Ecto neural progenitor cell (in vitro differentiated cells): ENCODE measurements around the gene C12orf60.

Source experiments
- DNase-seq: peaks from one replicate; pipeline ENCODE4 v3.0.0-alpha.2; 2018; ENCODE audit warnings: low spot score

C12orf60 gene

GRCh38 chr12:14776236-14776961, 27.1 kb upstream of the C12orf60 start:
- no peak for DNase-seq

DNA sequence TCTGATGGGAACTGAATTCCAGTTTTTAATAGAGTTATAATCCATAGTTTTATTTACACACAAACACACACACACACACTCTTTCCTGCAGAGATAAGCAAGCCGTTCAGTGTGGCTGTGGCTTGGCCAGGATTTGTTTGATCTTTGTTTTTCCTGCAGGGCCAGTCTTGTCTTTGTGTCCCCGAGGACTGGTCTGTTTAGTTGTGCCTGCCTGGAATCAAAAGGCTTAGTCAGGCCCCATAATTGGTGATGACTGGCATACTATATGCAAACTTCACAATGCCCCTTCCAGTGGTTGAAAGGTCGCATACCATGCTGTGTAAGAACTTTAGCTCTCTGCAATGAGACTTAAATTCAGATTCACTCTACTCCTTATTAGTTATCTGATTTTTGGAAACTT, 26.2 kb upstream of the C12orf60 start:
- no peak for DNase-seq

DNA sequence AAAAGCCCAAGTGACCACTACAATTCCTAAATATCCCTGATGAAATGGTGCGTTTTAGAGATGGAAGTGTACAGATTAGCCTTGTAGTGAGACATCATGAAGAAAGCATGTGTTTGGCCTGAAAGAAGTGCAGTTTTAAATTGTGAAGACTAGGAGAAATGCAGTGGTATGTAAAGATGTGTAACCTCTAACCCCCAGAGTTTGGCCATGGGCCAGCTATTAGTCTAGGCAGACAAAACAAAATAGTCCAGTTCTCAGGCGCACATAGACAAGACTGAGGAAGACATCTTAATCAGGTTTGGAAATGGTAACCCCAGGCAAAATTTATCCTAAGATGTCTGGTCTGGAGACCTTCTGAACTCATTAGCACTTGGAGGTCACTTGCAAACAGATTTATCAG, 23.6 kb upstream of the C12orf60 start:
- DNase-seq = no peak

DNA sequence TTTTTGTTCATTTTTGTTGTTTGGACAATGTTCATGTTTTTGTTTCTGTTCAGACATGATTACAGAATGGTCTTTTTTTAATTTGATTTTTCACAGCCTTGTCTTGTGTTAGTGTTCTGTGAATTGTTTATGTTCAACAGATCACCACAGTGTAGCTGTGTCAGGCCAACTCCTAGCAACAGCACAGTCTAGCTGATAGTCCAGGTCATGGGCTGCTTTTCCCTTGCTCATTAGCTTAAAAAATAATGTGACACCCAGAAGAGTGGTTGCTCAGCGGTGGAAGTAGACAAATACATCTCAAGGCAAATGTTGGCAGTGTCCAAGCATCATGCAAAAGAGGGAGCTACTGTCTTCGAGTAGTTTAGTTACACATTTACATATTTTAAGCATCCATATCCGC, 22.6 kb upstream of the C12orf60 start:
- no peak for DNase-seq

DNA sequence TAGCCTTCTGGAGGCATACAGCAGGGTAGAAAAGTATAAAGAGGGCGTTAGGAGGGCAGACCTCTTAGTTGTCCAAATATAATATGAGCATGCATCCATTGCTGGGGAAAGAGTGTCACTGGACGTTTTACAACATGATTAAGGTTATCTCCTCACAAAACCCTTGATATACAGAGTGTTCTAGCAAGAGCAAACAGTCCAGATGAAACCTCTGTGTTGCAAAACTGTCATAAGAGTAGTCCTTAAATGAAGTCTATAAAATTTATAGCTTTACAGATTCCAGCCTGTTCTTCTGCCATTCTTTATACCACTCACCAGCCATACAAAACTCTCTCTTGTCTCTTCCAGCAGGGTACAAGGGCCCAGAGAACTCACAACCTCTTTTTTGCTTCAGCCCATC, 21.9 kb upstream of the C12orf60 start:
- no peak for DNase-seq

GRCh38 chr12:14782756-14783155, 20.7 kb upstream of the C12orf60 start:
- DNase-seq = no peak

DNA sequence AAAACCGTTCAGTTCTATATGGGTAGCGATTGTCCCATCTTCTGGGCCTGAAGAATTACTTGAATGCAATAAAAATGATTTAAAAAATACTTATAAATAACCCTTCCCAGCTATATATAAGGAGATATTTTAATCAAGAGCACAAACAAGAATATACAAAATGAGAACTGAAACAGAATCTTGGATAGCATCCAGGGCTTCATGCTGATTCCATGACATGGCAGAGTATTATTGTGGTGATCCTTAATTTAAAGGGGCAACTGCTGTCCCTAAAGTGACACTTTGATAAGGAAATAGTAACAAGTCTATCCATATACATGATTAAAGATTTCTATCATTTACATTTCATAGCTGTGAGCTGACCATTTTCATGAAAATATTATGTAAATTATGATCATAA, 19.0 kb upstream of the C12orf60 start:
- DNase-seq = no peak

GRCh38 chr12:14785568-14785967, 17.9 kb upstream of the C12orf60 start:
- no peak for DNase-seq

- DNase-seq = no peak
Observed at GRCh38 chr12:14795028-14795448, 8.4 kb upstream of the C12orf60 start.

DNA sequence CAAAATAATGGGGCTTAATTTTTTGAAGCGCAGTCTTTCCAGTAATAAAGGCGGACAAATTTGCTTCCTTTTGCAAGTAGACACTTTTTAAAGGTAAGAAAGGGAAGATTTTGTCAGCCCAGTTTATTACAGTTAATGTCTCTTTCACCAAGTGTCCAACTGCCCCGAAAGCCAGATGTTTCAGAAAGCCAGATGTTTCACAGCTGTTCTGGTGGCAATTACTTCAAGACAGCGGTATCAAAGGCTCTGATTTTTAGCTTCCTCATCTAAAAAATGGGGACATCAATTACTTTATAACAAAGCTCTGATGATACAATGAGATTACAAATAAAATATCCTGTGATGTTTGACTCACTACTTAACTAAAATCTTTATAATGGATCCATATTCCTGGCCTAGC, 1.2 kb upstream of the C12orf60 start:
- DNase-seq = no peak

DNA sequence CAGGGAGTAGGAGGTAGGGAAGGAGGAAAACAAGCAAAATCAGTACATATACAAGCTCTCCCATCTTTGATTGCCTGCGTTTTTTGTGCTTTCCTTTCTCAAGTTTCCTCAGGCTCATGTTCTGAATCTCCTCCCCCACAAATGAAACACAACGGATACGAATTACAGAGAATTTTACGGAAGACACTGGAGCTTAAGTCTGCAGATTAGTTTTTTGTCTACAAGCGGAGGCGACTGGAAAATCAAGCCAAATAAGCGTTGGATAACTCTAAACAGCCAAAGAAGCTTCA, 804 bp upstream of the C12orf60 start:
- no peak for DNase-seq

- DNase-seq = no peak
Observed at GRCh38 chr12:14803830-14804160, 325 bp downstream of the C12orf60 start.

DNA sequence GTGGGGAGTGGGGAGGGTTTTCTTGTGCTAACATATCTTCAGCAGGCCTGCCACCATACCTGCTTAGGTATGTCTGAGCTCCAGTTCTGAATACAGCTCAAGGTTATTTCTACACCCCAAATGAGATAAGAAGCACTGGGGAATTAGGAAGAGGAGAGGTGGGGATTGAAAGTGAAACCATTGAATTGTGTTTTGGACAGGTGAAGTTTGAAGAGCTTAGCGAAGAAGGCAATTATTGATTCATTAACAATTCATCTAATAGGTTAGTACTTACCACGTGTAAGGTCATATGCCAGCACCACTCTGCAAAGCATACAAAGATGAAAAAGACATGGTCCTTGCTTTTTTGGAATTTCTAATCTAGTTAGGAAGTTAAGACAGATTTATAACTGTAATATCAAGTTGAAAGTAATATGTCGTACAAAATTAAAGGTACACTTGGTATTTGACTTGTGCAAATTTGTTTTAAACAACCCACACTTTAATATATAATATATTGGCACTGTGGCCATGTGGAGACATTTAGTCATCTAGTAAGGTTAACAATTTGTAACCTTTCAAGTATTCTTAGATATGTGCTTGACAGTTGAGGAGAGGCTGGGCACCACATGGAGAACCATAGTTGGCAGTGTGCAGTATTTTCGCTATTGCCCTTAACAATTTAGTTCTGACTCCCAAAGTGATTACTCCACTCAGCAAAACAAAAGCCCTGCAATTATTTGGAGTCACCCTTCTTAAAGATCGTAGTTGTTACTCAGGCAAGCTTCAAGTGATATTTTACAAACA, 6.9 kb downstream of the C12orf60 start:
- no peak for DNase-seq

GRCh38 chr12:14810953-14811483, 7.5 kb downstream of the C12orf60 start:
- DNase-seq = no peak

GRCh38 chr12:14811486-14811885, 8.0 kb downstream of the C12orf60 start:
- DNase-seq = no peak

DNA sequence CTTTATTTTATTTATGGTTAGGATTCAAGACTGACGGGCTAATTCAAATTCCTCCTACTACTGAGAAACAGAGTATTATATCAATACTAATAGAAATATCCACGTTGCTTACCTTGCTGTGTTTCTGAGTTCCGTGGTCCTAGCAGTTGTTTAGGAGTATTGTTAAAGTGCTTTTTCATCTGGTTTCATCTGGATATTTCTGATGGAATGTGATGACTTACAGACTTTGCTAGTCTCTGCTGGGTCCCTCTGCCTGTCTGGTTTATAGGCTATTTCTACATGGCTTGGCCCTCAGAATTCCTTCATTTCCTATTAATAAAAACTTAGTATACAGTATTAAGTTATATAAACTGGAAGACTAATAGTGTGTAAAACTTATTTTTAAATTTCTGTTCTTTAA, 10.5 kb downstream of the C12orf60 start, which contains the start of gene SMCO3:
Gene SMCO3, minus strand, starts transcription at position 169 of the 400 bp plus-strand sequence. CDS start 7,502 bp downstream, outside the sequence.
- no peak for DNase-seq

DNA sequence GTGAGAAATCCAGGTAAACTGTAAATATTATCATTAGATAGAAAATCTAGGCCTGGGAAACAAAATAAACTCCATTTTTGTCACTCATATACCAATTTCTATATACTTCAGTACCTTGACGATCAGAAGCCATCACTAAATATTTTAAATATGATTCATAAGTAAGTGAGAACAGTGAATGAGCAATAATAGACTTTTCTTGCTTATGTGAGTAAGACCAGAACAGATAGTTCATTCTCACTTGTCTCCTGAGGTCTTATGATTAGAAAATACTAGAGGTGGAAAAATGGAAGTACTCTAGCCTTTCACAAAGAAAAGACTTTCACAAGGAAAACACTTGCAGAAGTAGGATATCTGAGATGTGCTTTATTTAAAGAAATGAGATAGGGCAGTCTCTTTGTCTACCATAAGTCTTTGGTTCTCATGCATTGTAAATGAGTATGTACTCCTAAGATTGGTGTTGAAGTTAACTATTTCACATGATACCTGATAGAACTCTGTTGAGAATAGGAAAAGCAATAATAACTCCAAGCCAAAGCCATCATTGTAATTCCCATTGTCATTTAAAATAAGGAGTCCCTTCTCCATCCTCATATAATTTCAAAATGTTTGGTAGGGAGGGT, 20.7 kb downstream of the C12orf60 start:
- no peak for DNase-seq

DNA sequence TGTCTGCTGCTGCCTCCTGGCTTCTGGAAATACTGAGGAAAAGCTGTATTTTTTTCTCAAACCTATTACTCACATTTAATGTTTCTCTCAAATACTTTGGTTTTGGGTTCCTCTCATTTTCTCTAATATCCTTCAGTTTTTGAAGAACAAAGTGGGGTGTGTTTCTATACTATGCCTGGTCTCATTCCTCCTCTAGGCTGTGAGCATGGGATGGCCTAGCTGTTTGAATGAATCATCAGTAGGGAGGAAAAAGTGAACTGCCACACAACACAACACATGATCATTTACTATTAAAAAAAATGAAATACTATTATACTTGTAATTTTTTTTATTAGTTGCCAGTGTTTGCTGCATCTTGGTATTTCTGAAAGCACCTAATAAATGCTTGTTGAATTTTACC, 21.8 kb downstream of the C12orf60 start:
- DNase-seq = no peak

DNA sequence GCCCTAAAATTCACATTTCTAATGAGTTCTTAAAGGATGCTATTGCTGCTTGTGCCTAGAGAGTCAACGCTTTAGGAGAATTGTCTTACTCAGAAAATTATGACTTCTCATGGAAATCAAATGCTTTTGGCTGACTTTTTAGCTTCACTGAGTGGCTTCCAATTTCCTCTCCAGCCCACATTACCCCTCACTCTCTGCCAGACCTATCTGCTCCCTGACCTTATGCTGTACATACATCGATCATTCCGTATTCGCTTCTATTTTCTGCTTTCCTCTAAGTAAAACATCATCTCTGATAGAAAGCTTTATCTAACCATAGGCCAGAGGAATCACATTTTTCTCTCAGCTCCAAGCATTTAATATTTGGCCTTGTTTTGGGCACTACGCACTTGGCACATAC, 23.0 kb downstream of the C12orf60 start:
- no peak for DNase-seq

DNA sequence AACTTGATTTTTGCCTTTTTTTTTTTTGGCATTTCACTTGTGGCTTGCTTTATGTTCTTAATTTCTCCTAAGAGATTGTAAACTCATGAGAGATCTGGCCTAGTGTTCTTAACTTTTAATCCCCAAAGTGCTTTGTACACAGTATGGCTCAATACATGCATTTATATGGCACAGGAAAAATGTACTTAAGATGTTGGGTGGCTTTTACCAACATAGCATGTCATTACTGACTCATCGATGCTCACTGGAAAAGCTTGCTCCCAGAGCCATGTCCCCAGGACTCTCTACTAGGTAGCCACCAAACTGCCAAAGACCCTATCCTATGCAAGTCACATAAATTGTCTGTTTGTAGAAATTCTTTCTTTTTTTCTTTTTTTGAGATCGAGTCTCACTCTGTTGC, 23.6 kb downstream of the C12orf60 start:
- DNase-seq = no peak

DNA sequence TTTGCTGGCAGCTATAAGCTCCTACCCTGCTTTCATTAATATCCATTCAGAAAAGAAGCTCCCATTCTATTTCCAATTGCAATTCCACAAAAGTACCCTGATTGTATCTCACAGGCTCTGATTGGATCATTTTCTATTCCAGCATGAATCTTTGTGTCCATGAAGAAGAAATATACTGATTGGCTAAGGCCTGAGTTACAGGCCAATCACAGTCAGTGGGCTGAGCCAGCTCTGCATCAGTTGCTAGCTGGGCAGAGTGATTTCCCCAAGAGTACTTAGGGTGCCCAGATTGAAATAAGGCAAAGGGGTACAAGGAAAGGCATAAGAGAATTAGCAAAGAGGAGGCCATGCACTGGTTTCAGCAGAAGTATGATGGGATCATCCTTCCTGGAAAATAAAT, 25.4 kb downstream of the C12orf60 start:
- no peak for DNase-seq

- no peak for DNase-seq
Observed at GRCh38 chr12:14833336-14833735, 29.9 kb downstream of the C12orf60 start.

DNA sequence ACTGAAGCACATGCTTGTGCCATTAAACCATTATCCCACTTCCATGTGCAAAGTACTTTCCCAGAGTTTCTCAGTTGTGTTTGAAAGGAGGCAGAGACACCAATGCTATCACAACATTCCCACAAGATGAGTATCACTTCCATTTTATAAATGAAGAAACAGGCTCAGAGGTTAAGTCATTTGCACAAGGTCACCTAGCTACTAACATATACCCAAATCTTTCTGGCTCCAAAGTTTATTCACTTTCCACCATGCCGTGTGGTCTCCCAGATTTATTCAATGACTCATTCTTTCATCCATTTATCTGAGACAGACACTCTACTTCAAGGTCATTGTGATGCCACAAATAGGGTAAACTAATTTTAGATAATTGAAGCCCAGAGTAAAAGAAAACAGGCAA, 30.5 kb downstream of the C12orf60 start:
- DNase-seq = no peak
